WTC11 (cell line): ENCODE data around the gene TBC1D1. TPM values are rescaled to one million over a fixed set of nuclear protein-coding genes. Genes with fewer than 3 reads are reported as not detected.

ENCODE experiments used
- ATAC-seq: fragments of 200-7000 bp; cut with Tn5 transposase; 2 replicates; pipeline ENCODE4 v1.10.0; 2021; ENCODE audit warnings: mild to moderate bottlenecking, moderate library complexity
- CTCF ChIA-PET: fragments of 300-600 bp; sonication (Branson Sonifier 250); formaldehyde crosslinking; loops from one replicate; lab custom pipeline; 2021; ENCODE audit warnings: antibody characterized with exemption; lab: Charles Lee
- POLR2A ChIA-PET: fragments of 350-600 bp; sonication (Branson Sonifier 250); formaldehyde crosslinking; loops from one replicate; lab custom pipeline; 2021; ENCODE audit warnings: antibody characterized with exemption; lab: Charles Lee
- DNase-seq: peaks from one replicate; pipeline ENCODE4 v3.0.0; 2021; ENCODE audit warnings: low spot score
- H3K27ac Mint-ChIP-seq: 2 replicates; pipeline ENCODE4 v1.8.0; 2021; ENCODE audit warnings: mixed read lengths
- H3K27me3 Mint-ChIP-seq: 2 replicates; pipeline ENCODE4 v1.8.0; 2021; ENCODE audit warnings: low read depth, mild to moderate bottlenecking, moderate library complexity, mixed read lengths
- H3K36me3 Mint-ChIP-seq: 2 replicates; pipeline ENCODE4 v1.8.0; 2021; ENCODE audit warnings: mixed read lengths
- H3K4me1 Mint-ChIP-seq: 2 replicates; pipeline ENCODE4 v1.8.0; 2022; ENCODE audit warnings: mixed read lengths
- H3K4me3 Mint-ChIP-seq: 2 replicates; pipeline ENCODE4 v1.8.0; 2021; ENCODE audit warnings: mild to moderate bottlenecking, moderate library complexity, mixed read lengths
- H3K9me3 Mint-ChIP-seq: 2 replicates; pipeline ENCODE4 v1.8.0; 2021; ENCODE audit warnings: mixed read lengths
- ARID4B ChIP-seq: sonication (generic); formaldehyde crosslinking; IDR thresholded peaks from 2 replicates; pipeline ENCODE4 v1.8.0; 2023; ENCODE audit warnings: missing genetic modification reagents, mild to moderate bottlenecking, borderline replicate concordance
- ATF1 ChIP-seq: sonication (generic); formaldehyde crosslinking; IDR thresholded peaks from 2 replicates; pipeline ENCODE4 v1.8.1; 2023; ENCODE audit warnings: mild to moderate bottlenecking, moderate library complexity, missing genetic modification reagents
- E2F1 ChIP-seq: sonication (generic); formaldehyde crosslinking; IDR thresholded peaks from 2 replicates; pipeline ENCODE4 v1.8.0; 2022; ENCODE audit warnings: mild to moderate bottlenecking, missing genetic modification reagents
- EMX1 ChIP-seq: fragments of 250-450 bp; sonication (Bioruptor Pico); IDR thresholded peaks from 2 replicates; pipeline ENCODE4 v1.8.0; 2021; ENCODE audit warnings: mild to moderate bottlenecking
- ESRRA ChIP-seq: sonication (generic); formaldehyde crosslinking; IDR thresholded peaks from 2 replicates; pipeline ENCODE4 v1.8.1; 2022; ENCODE audit warnings: mild to moderate bottlenecking, missing genetic modification reagents, borderline replicate concordance
- GRHL2 ChIP-seq: fragments of 250-450 bp; sonication (Bioruptor Pico); IDR thresholded peaks from 2 replicates; pipeline ENCODE4 v1.8.0; 2022; ENCODE audit warnings: mild to moderate bottlenecking, moderate library complexity; ENCODE audit not compliant: insufficient replicate concordance, severe bottlenecking
- GTF2I ChIP-seq: fragments of 250-450 bp; sonication (Bioruptor Pico); conservative IDR thresholded peaks from 2 replicates; pipeline ENCODE4 v1.4.0; 2021; ENCODE audit warnings: mild to moderate bottlenecking
- HMGA2 ChIP-seq: fragments of 250-450 bp; sonication (Bioruptor Pico); IDR thresholded peaks from 2 replicates; pipeline ENCODE4 v1.4.0; 2021; ENCODE audit warnings: mild to moderate bottlenecking, moderate library complexity
- MAX ChIP-seq: sonication (generic); formaldehyde crosslinking; IDR thresholded peaks from 2 replicates; pipeline ENCODE4 v1.8.0; 2022; ENCODE audit warnings: mild to moderate bottlenecking, missing genetic modification reagents
- NFE2L1 ChIP-seq: sonication (generic); formaldehyde crosslinking; IDR thresholded peaks from 2 replicates; pipeline ENCODE4 v1.8.1; 2023; ENCODE audit warnings: missing genetic modification reagents
- NFYB ChIP-seq: sonication (generic); formaldehyde crosslinking; conservative IDR thresholded peaks from 2 replicates; pipeline ENCODE4 v1.8.0; 2022; ENCODE audit warnings: low read depth, missing genetic modification reagents
- NR2C2 ChIP-seq: sonication (generic); formaldehyde crosslinking; IDR thresholded peaks from 2 replicates; pipeline ENCODE4 v1.8.0; 2022; ENCODE audit warnings: mild to moderate bottlenecking, missing genetic modification reagents
- NR3C1 ChIP-seq: sonication (generic); formaldehyde crosslinking; conservative IDR thresholded peaks from 2 replicates; pipeline ENCODE4 v1.8.1; 2023; ENCODE audit warnings: low read depth, mild to moderate bottlenecking, missing genetic modification reagents
- PREB ChIP-seq: sonication (generic); formaldehyde crosslinking; IDR thresholded peaks from 2 replicates; pipeline ENCODE4 v1.8.1; 2022; ENCODE audit warnings: mild to moderate bottlenecking, missing genetic modification reagents, moderate library complexity, borderline replicate concordance
- SMAD3 ChIP-seq: sonication (generic); formaldehyde crosslinking; IDR thresholded peaks from 2 replicates; pipeline ENCODE4 v1.8.0; 2022; ENCODE audit warnings: missing genetic modification reagents, mild to moderate bottlenecking, borderline replicate concordance
- SOX15 ChIP-seq: fragments of 250-450 bp; sonication (Bioruptor Pico); IDR thresholded peaks from 2 replicates; pipeline ENCODE4 v1.9.0; 2021; ENCODE audit warnings: mild to moderate bottlenecking
- ZNF138 ChIP-seq: sonication (generic); formaldehyde crosslinking; conservative IDR thresholded peaks from 2 replicates; pipeline ENCODE4 v1.8.1; 2022; ENCODE audit warnings: mild to moderate bottlenecking, moderate library complexity, missing genetic modification reagents
- ZNF219 ChIP-seq: sonication (generic); formaldehyde crosslinking; IDR thresholded peaks from 2 replicates; pipeline ENCODE4 v1.8.0; 2023; ENCODE audit warnings: missing genetic modification reagents, mild to moderate bottlenecking, borderline replicate concordance
- ZNF232 ChIP-seq: sonication (generic); formaldehyde crosslinking; IDR thresholded peaks from 2 replicates; pipeline ENCODE4 v1.8.0; 2022; ENCODE audit warnings: mild to moderate bottlenecking, missing genetic modification reagents
- ZNF396 ChIP-seq: fragments of 250-450 bp; sonication (Bioruptor Pico); IDR thresholded peaks from 2 replicates; pipeline ENCODE4 v1.8.0; 2021; ENCODE audit warnings: mild to moderate bottlenecking, moderate library complexity, borderline replicate concordance
- ZNF671 ChIP-seq: fragments of 250-450 bp; sonication (Bioruptor Pico); IDR thresholded peaks from 2 replicates; pipeline ENCODE4 v1.8.0; 2021; ENCODE audit warnings: mild to moderate bottlenecking
- total RNA-seq: library from RNA; stranded (reverse); gene quantifications from 3 replicates; pipeline ENCODE4 v1.2.3, GENCODE V29; 2021
- TF ChIP-seq, protein P1 (sequence below): fragments of 250-450 bp; sonication (Bioruptor Pico); conservative IDR thresholded peaks from 2 replicates; pipeline ENCODE4 v1.9.0; 2021; ENCODE audit warnings: mild to moderate bottlenecking
- TF ChIP-seq, protein P2 (sequence below): sonication (generic); formaldehyde crosslinking; IDR thresholded peaks from 2 replicates; pipeline ENCODE4 v1.8.1; 2023; ENCODE audit warnings: mild to moderate bottlenecking, missing genetic modification reagents
- TF ChIP-seq, protein P3 (sequence below): sonication (generic); formaldehyde crosslinking; IDR thresholded peaks from 2 replicates; pipeline ENCODE4 v1.8.0; 2022; ENCODE audit warnings: mild to moderate bottlenecking, missing genetic modification reagents

Gene TBC1D1
- total RNA-seq, 1 experiment from 2014 or later: 134 TPM

- DNase-seq (no peak), ATAC-seq (no peak)
- no peaks in the 10 kb centered on the region for H3K36me3 Mint-ChIP-seq
- H3K4me1 Mint-ChIP-seq: peaks cover 35% of the 10 kb centered on the region
- H3K9me3 Mint-ChIP-seq: no peaks in the 10 kb centered on the region
- ChIA-PET POLR2A (interaction anchor here (0.5 kb wide), 1 partner anchor 141 kb away, joined by 4 read pairs; no protein-coding TSS in a partner anchor), CTCF (no interaction called here)
- no peak for TF ChIP-seq ARID4B
- no peak for TF ChIP-seq NR3C1
- no peak for TF ChIP-seq SMAD3 (CRISPR knock-in tag)
- TF ChIP-seq HMGA2: no peak
- no peak for TF ChIP-seq GRHL2
- TF ChIP-seq, protein P1, sequence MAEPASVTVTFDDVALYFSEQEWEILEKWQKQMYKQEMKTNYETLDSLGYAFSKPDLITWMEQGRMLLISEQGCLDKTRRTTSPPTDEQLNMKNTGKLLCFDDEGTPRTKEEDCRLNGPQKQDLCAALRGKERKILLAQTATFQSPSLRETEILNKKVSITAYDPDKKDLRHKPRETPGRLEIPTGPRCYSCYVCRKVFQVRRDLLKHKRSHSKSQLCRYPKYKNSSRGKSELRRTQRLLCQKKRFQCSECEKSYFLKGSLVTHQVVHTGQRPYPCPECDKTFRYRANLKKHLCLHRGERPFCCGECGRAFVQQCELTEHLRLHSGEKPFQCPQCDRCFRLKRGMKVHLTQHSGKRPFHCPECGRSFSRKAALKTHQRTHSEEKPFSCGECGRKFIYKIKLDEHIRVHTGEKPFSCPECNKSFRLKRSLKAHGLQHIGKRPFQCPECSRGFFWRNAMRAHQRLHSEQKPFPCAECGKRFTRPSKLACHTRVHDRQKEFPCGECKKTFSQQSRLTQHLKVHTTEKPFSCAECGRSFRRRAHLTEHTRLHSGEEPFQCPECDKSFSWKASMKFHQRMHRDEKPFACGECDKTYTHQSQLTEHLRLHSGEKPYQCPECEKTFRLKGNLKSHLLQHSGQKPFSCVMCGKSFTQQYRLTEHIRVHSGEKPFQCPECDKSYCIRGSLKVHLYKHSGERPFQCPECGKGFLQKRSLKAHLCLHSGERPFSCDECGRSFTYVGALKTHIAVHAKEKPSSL (CRISPR knock-in tag): no peak
- TF ChIP-seq ATF1: no peak
- no peak for TF ChIP-seq EMX1 (CRISPR knock-in tag)
- TF ChIP-seq ZNF396 (CRISPR knock-in tag): no peak
- no peak for TF ChIP-seq SOX15
- no peak for TF ChIP-seq ZNF232 (CRISPR knock-in tag)
- TF ChIP-seq NFYB (CRISPR knock-in tag): no peak
- no peak overlapping the region for H3K27ac Mint-ChIP-seq
- H3K27me3 Mint-ChIP-seq: no peaks in the 10 kb centered on the region
- H3K4me3 Mint-ChIP-seq: no peak overlapping the region
These were observed 13.9 kb downstream of the TBC1D1 start for GRCh38 chr4:37904824-37905223.

- Mint-ChIP-seq H3K4me1 (peaks cover 28% of the 10 kb centered on the region), H3K9me3 (no peaks in the 10 kb centered on the region), H3K36me3 (no peaks in the 10 kb centered on the region), H3K27ac (no peak overlapping the region), H3K4me3 (no peak overlapping the region), H3K27me3 (no peaks in the 10 kb centered on the region)
- POLR2A ChIA-PET: no interaction called here
- ATAC-seq (no peak), DNase-seq (no peak)
- CTCF ChIA-PET: no interaction called here
- TF ChIP-seq ESRRA (CRISPR knock-in tag) (no peak), MAX (CRISPR knock-in tag) (no peak), SMAD3 (CRISPR knock-in tag) (no peak), NFE2L1 (CRISPR knock-in tag) (no peak), E2F1 (CRISPR knock-in tag) (no peak), NR2C2 (CRISPR knock-in tag) (no peak), PREB (CRISPR knock-in tag) (no peak), ZNF671 (CRISPR knock-in tag) (no peak), GTF2I (CRISPR knock-in tag) (no peak), ZNF219 (no peak), ZNF138 (CRISPR knock-in tag) (no peak)
- TF ChIP-seq, protein P2, sequence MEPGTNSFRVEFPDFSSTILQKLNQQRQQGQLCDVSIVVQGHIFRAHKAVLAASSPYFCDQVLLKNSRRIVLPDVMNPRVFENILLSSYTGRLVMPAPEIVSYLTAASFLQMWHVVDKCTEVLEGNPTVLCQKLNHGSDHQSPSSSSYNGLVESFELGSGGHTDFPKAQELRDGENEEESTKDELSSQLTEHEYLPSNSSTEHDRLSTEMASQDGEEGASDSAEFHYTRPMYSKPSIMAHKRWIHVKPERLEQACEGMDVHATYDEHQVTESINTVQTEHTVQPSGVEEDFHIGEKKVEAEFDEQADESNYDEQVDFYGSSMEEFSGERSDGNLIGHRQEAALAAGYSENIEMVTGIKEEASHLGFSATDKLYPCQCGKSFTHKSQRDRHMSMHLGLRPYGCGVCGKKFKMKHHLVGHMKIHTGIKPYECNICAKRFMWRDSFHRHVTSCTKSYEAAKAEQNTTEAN (CRISPR knock-in tag): no peak
- TF ChIP-seq, protein P3, sequence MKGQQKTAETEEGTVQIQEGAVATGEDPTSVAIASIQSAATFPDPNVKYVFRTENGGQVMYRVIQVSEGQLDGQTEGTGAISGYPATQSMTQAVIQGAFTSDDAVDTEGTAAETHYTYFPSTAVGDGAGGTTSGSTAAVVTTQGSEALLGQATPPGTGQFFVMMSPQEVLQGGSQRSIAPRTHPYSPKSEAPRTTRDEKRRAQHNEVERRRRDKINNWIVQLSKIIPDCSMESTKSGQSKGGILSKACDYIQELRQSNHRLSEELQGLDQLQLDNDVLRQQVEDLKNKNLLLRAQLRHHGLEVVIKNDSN (CRISPR knock-in tag): no peak
These were observed 14.8 kb downstream of the TBC1D1 start for GRCh38 chr4:37905533-37906169.
